HG02885 (cell line): Measurements from ENCODE around the gene SLC22A12.

Source experiments
- ATAC-seq: cut with Tn5 transposase; IDR thresholded peaks from one replicate; pipeline ENCODE4 v1.9.1; 2021; ENCODE audit warnings: mild to moderate bottlenecking; ENCODE audit not compliant: unreplicated experiment, poor library complexity

SLC22A12 gene

GRCh38 chr11:64642871-64643255, 51.8 kb downstream of the SLC22A12 start:
- ATAC-seq = no peak

GRCh38 chr11:64643256-64643881, 52.3 kb downstream of the SLC22A12 start:
- no peak for ATAC-seq

GRCh38 chr11:64643920-64644646, 53.1 kb downstream of the SLC22A12 start:
- ATAC-seq = no peak

GRCh38 chr11:64644647-64645275, 53.7 kb downstream of the SLC22A12 start:
- ATAC-seq = no peak

- no peak for ATAC-seq
Observed at GRCh38 chr11:64647019-64647779, 56.2 kb downstream of the SLC22A12 start.

- no peak for ATAC-seq
Observed at GRCh38 chr11:64648551-64648950, 57.5 kb downstream of the SLC22A12 start.

- ATAC-seq = no peak
Observed at GRCh38 chr11:64649291-64649697, 58.3 kb downstream of the SLC22A12 start.

- ATAC-seq = no peak
Observed at GRCh38 chr11:64650923-64651523, 60.0 kb downstream of the SLC22A12 start.
